ENCODE measurements around the gene MBD3L5.

Gene MBD3L5

DNA sequence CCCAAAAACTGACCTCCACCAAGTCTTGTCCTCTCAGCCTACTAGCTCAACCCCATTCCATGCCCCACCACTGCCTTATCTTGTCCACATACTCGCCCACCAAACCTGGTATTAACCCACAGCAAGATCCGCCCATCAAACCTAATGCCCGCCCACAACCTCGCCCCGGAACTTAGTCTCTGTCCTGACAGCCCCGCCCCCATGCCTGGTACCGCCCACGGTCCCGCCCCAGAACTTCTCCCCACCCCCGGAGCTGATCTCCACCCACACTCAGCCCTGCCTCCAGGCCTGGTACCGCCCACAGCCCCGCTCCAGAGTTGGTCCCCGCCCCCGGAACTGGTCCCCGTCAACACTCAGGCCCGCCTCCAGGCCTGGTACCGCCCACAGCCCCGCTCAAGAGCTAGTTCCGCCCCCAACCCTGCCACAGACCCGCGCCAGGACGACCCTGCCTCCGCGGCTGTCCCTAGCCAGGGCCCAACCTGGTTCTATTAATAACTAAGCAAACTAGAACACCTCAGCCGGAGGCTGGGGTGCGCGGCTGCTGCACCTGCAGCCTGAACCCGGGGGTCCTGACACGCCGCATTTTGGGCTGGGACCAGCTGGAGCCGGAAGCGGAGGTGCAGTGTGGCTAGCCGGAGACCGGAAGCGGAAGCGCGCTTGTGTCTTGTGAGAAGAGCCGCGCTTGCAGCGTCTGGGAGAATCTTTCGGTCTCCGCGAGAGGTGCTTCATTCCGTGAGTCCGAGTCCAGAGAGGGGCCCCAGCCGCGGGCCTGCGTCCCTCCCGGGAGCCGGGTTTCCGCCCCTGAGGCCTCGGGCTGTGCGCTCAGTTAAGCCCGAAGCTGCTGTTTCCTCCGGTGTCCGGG lies 38.9 kb downstream of the MBD3L5 start, which contains the start of gene ZNF557:
ZNF557 (plus strand) TSS at position 662 of the 862 bp plus-strand sequence. CDS start 5,372 bp downstream, outside the sequence.
- peak within 1 kb of the TSS; percentile 62 for H3K9ac ChIP-seq (ENCODE audit: low read depth, low read length)
- peaks cover 4% of the 10 kb centered on the region; the same call in 1 of the 2 replicates for H3K4me1 ChIP-seq (ENCODE audit: control insufficient read depth, insufficient read depth, low read length)
- H3K27me3 ChIP-seq (ENCODE audit: control insufficient read depth, insufficient read depth, low read length): no peaks in the 10 kb centered on the region
- peak within 1 kb of the TSS; percentile 85 for H3K27ac ChIP-seq (ENCODE audit: low read depth, low read length)
- H3K4me3 ChIP-seq (ENCODE audit: low read depth, low read length): peak within 1 kb of the TSS; percentile 85
- peaks cover 22% of the 10 kb centered on the region for H3K36me3 ChIP-seq (ENCODE audit: control insufficient read depth, insufficient read depth, low read length)
- H3K9me3 ChIP-seq (ENCODE audit: control insufficient read depth, insufficient read depth, low read length): peaks cover 17% of the 10 kb centered on the region

DNA sequence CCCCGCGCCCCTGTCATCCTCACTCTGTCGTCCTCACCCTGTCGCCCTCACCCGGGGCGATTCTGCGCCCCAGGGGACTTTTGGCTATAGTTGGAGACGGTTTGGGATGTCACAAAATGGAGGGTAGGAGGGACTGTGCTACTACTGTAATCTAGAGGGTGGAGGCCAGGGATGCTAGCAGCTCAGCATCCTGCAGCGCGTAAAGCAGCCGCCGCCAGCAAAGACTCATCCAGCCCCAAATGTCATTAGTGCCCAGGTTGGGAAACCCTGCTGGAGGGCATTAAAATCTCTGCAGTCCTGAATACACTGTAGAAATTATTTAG lies 39.5 kb downstream of the MBD3L5 start:
- peaks cover 17% of the 10 kb centered on the region for H3K9me3 ChIP-seq (ENCODE audit: control insufficient read depth, insufficient read depth, low read length)
- peak overlapping the region; percentile 62; the same call in 1 of the 2 replicates for H3K9ac ChIP-seq (ENCODE audit: low read depth, low read length)
- no peaks in the 10 kb centered on the region for H3K27me3 ChIP-seq (ENCODE audit: control insufficient read depth, insufficient read depth, low read length)
- H3K36me3 ChIP-seq (ENCODE audit: control insufficient read depth, insufficient read depth, low read length): peaks cover 26% of the 10 kb centered on the region
- H3K4me1 ChIP-seq (ENCODE audit: control insufficient read depth, insufficient read depth, low read length): peaks cover 4% of the 10 kb centered on the region; the same call in 1 of the 2 replicates
- H3K27ac ChIP-seq (ENCODE audit: low read depth, low read length): peak overlapping the region; percentile 85
- peak overlapping the region; percentile 85 for H3K4me3 ChIP-seq (ENCODE audit: low read depth, low read length)

DNA sequence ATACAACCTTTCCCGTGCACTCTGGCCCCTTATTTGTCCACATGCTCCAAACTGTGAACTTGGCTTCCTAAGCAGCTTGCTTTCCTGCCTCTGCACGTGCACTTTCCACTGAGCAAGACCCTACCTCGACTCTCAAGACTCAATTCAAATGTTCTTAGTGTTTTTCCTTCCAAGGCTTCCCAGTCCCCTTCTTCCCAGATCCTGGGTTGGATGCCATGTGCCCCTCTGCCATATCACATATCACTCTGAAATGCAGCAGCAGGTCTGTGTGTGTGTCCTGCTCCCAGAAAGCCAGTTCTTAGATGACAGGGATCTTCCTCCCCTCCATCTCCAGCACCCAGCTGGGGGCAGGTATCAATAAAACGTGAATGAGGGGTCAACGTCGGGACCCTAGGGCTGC lies 42.2 kb downstream of the MBD3L5 start:
- Histone ChIP-seq H3K9me3 (ENCODE audit: control insufficient read depth, insufficient read depth, low read length) (peaks cover 23% of the 10 kb centered on the region), H3K27ac (ENCODE audit: low read depth, low read length) (no peak overlapping the region), H3K36me3 (ENCODE audit: control insufficient read depth, insufficient read depth, low read length) (peaks cover 53% of the 10 kb centered on the region), H3K9ac (ENCODE audit: low read depth, low read length) (no peak overlapping the region), H3K27me3 (ENCODE audit: control insufficient read depth, insufficient read depth, low read length) (no peaks in the 10 kb centered on the region), H3K4me1 (ENCODE audit: control insufficient read depth, insufficient read depth, low read length) (peaks cover 4% of the 10 kb centered on the region; the same call in 1 of the 2 replicates), H3K4me3 (ENCODE audit: low read depth, low read length) (no peak overlapping the region)

GRCh38 chr19:7074705-7075282 lies 44.4 kb downstream of the MBD3L5 start:
- Histone ChIP-seq H3K4me1 (ENCODE audit: control insufficient read depth, insufficient read depth, low read length) (peaks cover 4% of the 10 kb centered on the region; the same call in 1 of the 2 replicates), H3K27me3 (ENCODE audit: control insufficient read depth, insufficient read depth, low read length) (no peaks in the 10 kb centered on the region), H3K4me3 (ENCODE audit: low read depth, low read length) (no peak overlapping the region), H3K9me3 (ENCODE audit: control insufficient read depth, insufficient read depth, low read length) (peaks cover 37% of the 10 kb centered on the region), H3K27ac (ENCODE audit: low read depth, low read length) (no peak overlapping the region), H3K36me3 (ENCODE audit: control insufficient read depth, insufficient read depth, low read length) (peaks cover 73% of the 10 kb centered on the region), H3K9ac (ENCODE audit: low read depth, low read length) (no peak overlapping the region)

GRCh38 chr19:7076151-7076550 lies 45.8 kb downstream of the MBD3L5 start:
- H3K4me1 ChIP-seq (ENCODE audit: control insufficient read depth, insufficient read depth, low read length): no peaks in the 10 kb centered on the region
- H3K36me3 ChIP-seq (ENCODE audit: control insufficient read depth, insufficient read depth, low read length): peaks cover 83% of the 10 kb centered on the region
- peaks cover 50% of the 10 kb centered on the region for H3K9me3 ChIP-seq (ENCODE audit: control insufficient read depth, insufficient read depth, low read length)
- H3K4me3 ChIP-seq (ENCODE audit: low read depth, low read length): no peak overlapping the region
- H3K27ac ChIP-seq (ENCODE audit: low read depth, low read length): no peak overlapping the region
- H3K27me3 ChIP-seq (ENCODE audit: control insufficient read depth, insufficient read depth, low read length): no peaks in the 10 kb centered on the region
- no peak overlapping the region for H3K9ac ChIP-seq (ENCODE audit: low read depth, low read length)

- Histone ChIP-seq H3K36me3 (ENCODE audit: control insufficient read depth, insufficient read depth, low read length) (peaks cover 89% of the 10 kb centered on the region), H3K4me1 (ENCODE audit: control insufficient read depth, insufficient read depth, low read length) (no peaks in the 10 kb centered on the region), H3K27ac (ENCODE audit: low read depth, low read length) (no peak overlapping the region), H3K9ac (ENCODE audit: low read depth, low read length) (no peak overlapping the region), H3K27me3 (ENCODE audit: control insufficient read depth, insufficient read depth, low read length) (no peaks in the 10 kb centered on the region), H3K4me3 (ENCODE audit: low read depth, low read length) (no peak overlapping the region; the same call in 1 of the 2 replicates), H3K9me3 (ENCODE audit: control insufficient read depth, insufficient read depth, low read length) (peaks cover 69% of the 10 kb centered on the region)
Observed at GRCh38 chr19:7078008-7078407, 47.6 kb downstream of the MBD3L5 start.
